PC-9 (cell line): ENCODE results near the gene VASP. TPM values are rescaled to one million over a fixed set of nuclear protein-coding genes. Genes with fewer than 3 reads are reported as not detected.
"Not testable (repeated sequence)": the region's sequence is repeated elsewhere in the genome, so short reads cannot be mapped to it uniquely, and the experiment has no call there.

Experiments used
- BruUV-seq: library from RNA; stranded (reverse); fragments of 400-500 nt; replicated peaks from 2 replicates; lab custom pipeline; 2021; lab: Mats Ljungman, UMichigan
- CTCF ChIA-PET: fragments of 300-600 bp; sonication (Branson Sonifier 250); formaldehyde crosslinking; loops from one replicate; lab custom pipeline; 2022; ENCODE audit warnings: antibody characterized with exemption; lab: Charles Lee
- POLR2A ChIA-PET: fragments of 300-600 bp; sonication (Branson Sonifier 250); formaldehyde crosslinking; loops from one replicate; lab custom pipeline; 2022; ENCODE audit warnings: antibody characterized with exemption; ENCODE audit not compliant: unreplicated experiment; lab: Charles Lee
- DNase-seq, 2 experiments: peaks; one replicate each; pipeline versions ENCODE4 v3.0.0 to v3.0.0-alpha.2; 2015 to 2022; ENCODE audit warnings: mixed read lengths in 1 of 2
- H2AFZ ChIP-seq: fragments of 200-600 bp; sonication (generic); 2 replicates; pipeline ENCODE4 v1.8.1; 2017; ENCODE audit warnings: antibody characterized with exemption
- H3F3A ChIP-seq: fragments of 200-600 bp; sonication (generic); 2 replicates; pipeline ENCODE4 v1.8.1; 2017; ENCODE audit warnings: antibody characterized with exemption, mild to moderate bottlenecking, low read depth; ENCODE audit not compliant: insufficient read depth
- H3K27ac ChIP-seq: fragments of 200-600 bp; sonication (generic); 2 replicates; pipeline ENCODE4 v1.6.1; 2016; ENCODE audit warnings: mixed run types
- H3K27me3 ChIP-seq: fragments of 200-600 bp; sonication (generic); 2 replicates; pipeline ENCODE4 v1.6.1; 2016; ENCODE audit warnings: low read depth, mixed run types; ENCODE audit not compliant: insufficient read depth
- H3K36me3 ChIP-seq: fragments of 200-600 bp; sonication (generic); 2 replicates; pipeline ENCODE4 v1.6.1; 2016; ENCODE audit warnings: low read depth, mixed run types
- H3K4me1 ChIP-seq: fragments of 200-600 bp; sonication (generic); replicated peaks from 2 replicates; pipeline ENCODE4 v1.6.1; 2016; ENCODE audit warnings: mixed run types; ENCODE audit not compliant: insufficient read depth
- H3K4me2 ChIP-seq: fragments of 200-600 bp; sonication (generic); 2 replicates; pipeline ENCODE4 v1.6.1; 2017; ENCODE audit warnings: mixed run types
- H3K4me3 ChIP-seq: fragments of 200-600 bp; sonication (generic); 2 replicates; pipeline ENCODE4 v1.6.1; 2016; ENCODE audit warnings: mixed run types
- H3K79me2 ChIP-seq: fragments of 200-600 bp; sonication (generic); 2 replicates; pipeline ENCODE4 v1.6.1; 2017; ENCODE audit warnings: low read depth, mixed run types
- H3K9me2 ChIP-seq: fragments of 200-600 bp; sonication (generic); 2 replicates; pipeline ENCODE4 v1.8.1; 2017; ENCODE audit warnings: mild to moderate bottlenecking; ENCODE audit not compliant: insufficient read depth
- H3K9me3 ChIP-seq: fragments of 200-600 bp; sonication (generic); 2 replicates; pipeline ENCODE4 v1.8.1; 2016; ENCODE audit warnings: low read depth; ENCODE audit not compliant: insufficient read depth
- H4K20me1 ChIP-seq: fragments of 200-600 bp; sonication (generic); 2 replicates; pipeline ENCODE4 v1.8.1; 2017; ENCODE audit not compliant: insufficient read depth
- EZH2 ChIP-seq: fragments of 200-600 bp; sonication (generic); IDR thresholded peaks from 2 replicates; pipeline ENCODE4 v1.8.0; 2017; ENCODE audit warnings: antibody characterized with exemption, low read depth
- intact Hi-C: fragments of 100-400 bp; cut with micrococcal nuclease; formaldehyde crosslinking; loops from one replicate; pipeline ENCODE4 v1.10.0; 2022; ENCODE audit not compliant: unreplicated experiment
- total RNA-seq: library from RNA; stranded (reverse); gene quantifications from 2 replicates; pipeline ENCODE4 v1.2.3, GENCODE V29; 2021
- TF ChIP-seq, protein P1 (sequence below): fragments of 200-600 bp; sonication (generic); conservative IDR thresholded peaks from 2 replicates; pipeline ENCODE4 v1.6.1; 2017; ENCODE audit warnings: mixed run types, antibody characterized with exemption, mild to moderate bottlenecking, moderate library complexity

VASP gene
- total RNA-seq, 1 experiment from 2014 or later: 123 TPM

DNA sequence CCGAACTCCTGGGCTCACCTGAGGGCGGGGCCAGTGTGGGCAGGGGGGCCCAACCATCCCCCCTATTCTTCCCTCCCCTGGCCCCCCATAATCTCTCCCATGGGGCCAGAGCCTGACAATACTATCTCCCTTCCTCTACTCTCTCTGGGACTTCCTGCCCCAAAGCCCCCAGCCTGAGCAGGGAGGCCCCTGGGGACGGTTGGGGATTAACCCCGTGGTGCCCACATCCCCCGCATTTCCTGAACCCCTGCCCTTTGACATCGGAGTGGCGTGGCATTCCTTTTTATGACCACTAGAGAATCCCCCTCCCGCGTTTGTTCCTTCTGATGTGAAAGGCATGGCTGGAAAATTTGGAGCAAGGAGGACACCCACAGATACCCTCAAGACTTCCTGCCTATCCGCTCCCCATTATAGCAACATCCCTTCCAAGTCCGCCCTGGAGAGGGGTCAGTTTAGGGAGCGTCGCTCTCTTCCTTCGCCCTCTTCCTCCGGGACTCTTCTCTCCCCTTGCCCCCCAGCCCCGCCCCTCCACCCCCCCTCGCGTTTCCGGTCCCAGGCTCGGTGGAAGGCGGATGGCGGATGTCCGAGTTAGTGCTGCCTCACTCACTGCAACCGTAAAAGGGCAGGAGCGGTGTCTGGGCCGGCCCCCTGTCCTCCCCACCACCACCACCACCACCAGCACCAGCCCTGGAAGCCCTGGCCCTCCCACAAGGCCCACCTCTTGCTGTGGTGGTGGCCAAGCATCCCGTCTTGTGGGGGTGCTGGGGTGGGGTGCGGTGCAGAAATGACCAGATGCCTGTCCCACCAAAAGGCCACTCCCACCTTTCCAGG is 1.8 kb downstream of the VASP start:
- H3K36me3 ChIP-seq: no peaks in the 10 kb centered on the region; the same call in 1 of the 2 replicates
- H3K9me2 ChIP-seq: no peaks in the 10 kb centered on the region
- peak overlapping the region; percentile 50; the same call in 1 of the 2 replicates for H2AFZ ChIP-seq
- peak overlapping the region; percentile 97 for H3K4me3 ChIP-seq
- CTCF ChIA-PET: interaction anchor here (0.6 to 0.7 kb wide), 2 partner anchors 13 to 56 kb away, joined by 3 read pairs; no protein-coding TSS in a partner anchor
- DNase-seq: peak in 1 of 2 experiments; percentile 50
- H3K79me2 ChIP-seq: peaks cover 76% of the 10 kb centered on the region
- TF ChIP-seq, protein P1, sequence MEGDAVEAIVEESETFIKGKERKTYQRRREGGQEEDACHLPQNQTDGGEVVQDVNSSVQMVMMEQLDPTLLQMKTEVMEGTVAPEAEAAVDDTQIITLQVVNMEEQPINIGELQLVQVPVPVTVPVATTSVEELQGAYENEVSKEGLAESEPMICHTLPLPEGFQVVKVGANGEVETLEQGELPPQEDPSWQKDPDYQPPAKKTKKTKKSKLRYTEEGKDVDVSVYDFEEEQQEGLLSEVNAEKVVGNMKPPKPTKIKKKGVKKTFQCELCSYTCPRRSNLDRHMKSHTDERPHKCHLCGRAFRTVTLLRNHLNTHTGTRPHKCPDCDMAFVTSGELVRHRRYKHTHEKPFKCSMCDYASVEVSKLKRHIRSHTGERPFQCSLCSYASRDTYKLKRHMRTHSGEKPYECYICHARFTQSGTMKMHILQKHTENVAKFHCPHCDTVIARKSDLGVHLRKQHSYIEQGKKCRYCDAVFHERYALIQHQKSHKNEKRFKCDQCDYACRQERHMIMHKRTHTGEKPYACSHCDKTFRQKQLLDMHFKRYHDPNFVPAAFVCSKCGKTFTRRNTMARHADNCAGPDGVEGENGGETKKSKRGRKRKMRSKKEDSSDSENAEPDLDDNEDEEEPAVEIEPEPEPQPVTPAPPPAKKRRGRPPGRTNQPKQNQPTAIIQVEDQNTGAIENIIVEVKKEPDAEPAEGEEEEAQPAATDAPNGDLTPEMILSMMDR: no peak
- TF ChIP-seq EZH2: no peak
- H4K20me1 ChIP-seq: peaks cover 43% of the 10 kb centered on the region
- no peaks in the 10 kb centered on the region for H3K27me3 ChIP-seq
- H3K4me1 ChIP-seq: peaks cover 36% of the 10 kb centered on the region
- H3K9me3 ChIP-seq: no peaks in the 10 kb centered on the region
- peak overlapping the region; percentile 99 for H3K4me2 ChIP-seq
- BruUV-seq: no TSS peak
- peaks cover 42% of the 10 kb centered on the region for H3F3A ChIP-seq
- POLR2A ChIA-PET: interaction anchor here (0.6 kb wide), 2 partner anchors 107 to 132 kb away, joined by 3 read pairs; no protein-coding TSS in a partner anchor
- H3K27ac ChIP-seq: peak overlapping the region; percentile 95
- intact Hi-C loops: loop anchor here (5.0 kb wide), 1 partner anchor 133 kb away; no protein-coding TSS in a partner anchor

DNA sequence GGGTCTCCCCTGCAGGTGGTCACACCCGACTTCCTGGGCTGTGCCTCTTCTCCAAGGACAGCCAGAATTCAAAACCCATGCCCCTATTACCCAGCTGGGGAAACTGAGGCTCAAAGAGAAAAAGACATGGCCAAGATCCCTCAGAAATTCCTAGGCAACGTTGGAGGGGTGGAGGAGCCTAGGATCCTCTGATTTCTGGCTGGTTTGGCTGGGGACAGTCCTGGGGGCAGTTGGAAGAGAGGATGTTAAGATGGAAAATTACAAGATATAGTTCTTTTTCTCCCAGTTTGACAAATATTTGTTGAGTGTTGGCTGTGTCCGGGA is 2.4 kb downstream of the VASP start:
- POLR2A ChIA-PET: no interaction called here
- no peaks in the 10 kb centered on the region; the same call in 1 of the 2 replicates for H3K36me3 ChIP-seq
- H3K27ac ChIP-seq: peak overlapping the region; percentile 8; the same call in 1 of the 2 replicates
- peak overlapping the region; percentile 99 for H3K4me2 ChIP-seq
- no peak for TF ChIP-seq EZH2
- TF ChIP-seq, protein P1: no peak
- H3K27me3 ChIP-seq: no peaks in the 10 kb centered on the region
- H3K9me3 ChIP-seq: no peaks in the 10 kb centered on the region
- BruUV-seq: no TSS peak
- H3K79me2 ChIP-seq: peaks cover 82% of the 10 kb centered on the region
- intact Hi-C loops: loop anchor here (5.0 kb wide), 1 partner anchor 133 kb away; no protein-coding TSS in a partner anchor
- H3K4me3 ChIP-seq: peak overlapping the region; percentile 97; the same call in 1 of the 2 replicates
- peaks cover 49% of the 10 kb centered on the region for H4K20me1 ChIP-seq
- H2AFZ ChIP-seq: no peak overlapping the region
- no peak for DNase-seq
- CTCF ChIA-PET: interaction anchor here (0.7 kb wide), 1 partner anchor 13 kb away, joined by 3 read pairs; no protein-coding TSS in a partner anchor
- no peaks in the 10 kb centered on the region for H3K9me2 ChIP-seq
- H3K4me1 ChIP-seq: peaks cover 42% of the 10 kb centered on the region
- peaks cover 44% of the 10 kb centered on the region for H3F3A ChIP-seq

DNA sequence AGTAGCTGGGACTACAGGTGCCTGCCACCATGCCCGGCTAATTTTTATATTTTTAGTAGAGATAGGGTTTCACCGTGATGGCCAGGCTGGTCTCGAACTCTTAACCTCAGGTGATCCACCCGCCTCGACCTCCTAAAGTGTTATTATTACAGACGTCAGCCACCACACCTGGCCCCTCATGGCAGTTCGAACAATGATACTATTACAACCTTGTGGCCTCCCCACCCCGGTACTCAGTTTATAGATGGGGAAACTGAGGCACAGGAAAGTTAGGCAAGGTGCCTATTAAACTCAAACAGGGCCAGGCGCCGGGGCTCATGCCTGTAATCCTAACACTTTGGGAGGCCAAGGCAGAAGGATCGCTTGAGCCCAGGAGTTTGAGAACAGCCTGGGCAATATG is 3.1 kb downstream of the VASP start:
- H3K9me3 ChIP-seq, POLR2A ChIA-PET, H3K27me3 ChIP-seq, H3K36me3 ChIP-seq, H2AFZ ChIP-seq, DNase-seq, H3K9me2 ChIP-seq, H3K4me3 ChIP-seq, intact Hi-C loops, CTCF ChIA-PET, BruUV-seq, H3K4me2 ChIP-seq, H3K27ac ChIP-seq: not testable (repeated sequence)
- Histone ChIP-seq H3K79me2 (peaks cover 89% of the 10 kb centered on the region), H4K20me1 (peaks cover 56% of the 10 kb centered on the region), H3K4me1 (peaks cover 44% of the 10 kb centered on the region), H3F3A (peaks cover 44% of the 10 kb centered on the region)
